Stimulated activated CD4-positive, alpha-beta T cell treated with anti-CD3 and anti-CD28 coated beads, Interleukin-12 subunit alpha, Interleukin-12 subunit beta, amount 100 ng/mL, for 4 hours (primary cell): Measurements from ENCODE around the gene LRRIQ1.
"Not testable (repeated sequence)": the region's sequence is repeated elsewhere in the genome, so short reads cannot be mapped to it uniquely, and the experiment has no call there.

Experiments
- DNase-seq: peaks from one replicate; pipeline ENCODE4 v3.0.0-alpha.2; 2020

LRRIQ1 gene, protein sequence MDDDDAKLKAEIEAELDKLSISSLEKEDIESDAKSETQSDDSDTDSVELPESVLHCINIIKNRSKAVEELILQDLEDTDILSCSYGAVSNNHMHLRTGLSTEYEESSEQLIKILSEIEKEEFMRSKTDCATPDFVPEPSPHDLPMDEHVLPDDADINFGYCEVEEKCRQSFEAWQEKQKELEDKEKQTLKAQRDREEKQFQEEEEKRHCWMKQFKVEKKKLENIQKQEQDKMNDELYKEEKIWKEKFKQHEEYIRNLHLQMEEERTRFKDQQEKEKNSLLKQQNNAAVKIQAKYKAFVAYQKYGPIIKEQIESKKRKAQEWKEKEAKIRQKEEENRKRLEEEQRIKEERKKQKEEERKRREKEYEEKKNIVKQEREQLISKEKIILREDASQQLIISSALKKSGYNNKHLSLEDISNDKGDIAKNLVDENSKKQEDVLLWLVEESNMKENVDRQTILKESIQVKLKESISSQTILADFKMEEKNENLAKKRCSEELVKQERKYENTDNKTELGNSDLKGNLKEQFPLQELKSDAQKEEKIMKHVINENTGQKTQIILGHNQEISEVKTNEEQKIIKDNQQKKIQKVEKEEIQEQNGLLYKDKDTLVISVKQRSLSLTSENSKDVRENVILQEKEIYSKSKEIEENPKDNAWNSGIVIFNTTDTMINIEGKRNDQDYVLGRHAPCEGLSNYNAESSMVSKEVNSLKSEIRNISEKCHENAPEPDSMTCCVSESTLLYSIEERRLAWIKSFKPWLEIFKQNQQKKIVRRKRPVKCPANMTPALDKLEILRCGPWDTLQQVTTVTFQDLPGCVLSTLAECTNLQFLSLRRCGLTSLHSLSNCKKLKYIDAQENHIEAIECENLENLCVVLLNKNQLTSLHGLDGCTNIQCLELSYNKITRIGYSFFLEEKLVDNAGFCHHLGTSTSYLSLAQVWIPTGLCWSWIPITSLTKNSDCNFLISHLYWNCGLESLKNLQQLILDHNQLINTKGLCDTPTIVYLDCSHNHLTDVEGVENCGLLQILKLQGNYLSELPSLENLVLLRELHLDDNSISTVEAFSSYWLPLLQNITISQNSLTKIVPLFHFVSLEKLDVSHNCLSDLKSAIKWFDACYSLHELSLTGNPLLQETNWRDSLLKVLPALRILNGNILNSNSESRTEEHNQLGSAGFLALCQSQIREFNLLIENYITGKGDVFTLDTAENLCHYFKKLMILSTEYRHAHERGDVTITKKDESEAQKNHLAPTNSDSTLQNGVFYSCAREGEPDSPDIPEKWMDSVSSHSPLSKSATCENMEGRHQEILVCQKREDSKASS (N-terminal part only)

GRCh38 chr12:85036234-85036707 is at the start of gene LRRIQ1, which contains the start of gene TSPAN19:
Gene LRRIQ1, plus strand, starts transcription at chr12:85036351. Its CDS starts 1,826 bp downstream, at chr12:85038177.
Gene TSPAN19, minus strand, starts transcription at chr12:85036277. Its CDS starts 6,331 bp downstream, at chr12:85029946.
- no peak for DNase-seq

DNA sequence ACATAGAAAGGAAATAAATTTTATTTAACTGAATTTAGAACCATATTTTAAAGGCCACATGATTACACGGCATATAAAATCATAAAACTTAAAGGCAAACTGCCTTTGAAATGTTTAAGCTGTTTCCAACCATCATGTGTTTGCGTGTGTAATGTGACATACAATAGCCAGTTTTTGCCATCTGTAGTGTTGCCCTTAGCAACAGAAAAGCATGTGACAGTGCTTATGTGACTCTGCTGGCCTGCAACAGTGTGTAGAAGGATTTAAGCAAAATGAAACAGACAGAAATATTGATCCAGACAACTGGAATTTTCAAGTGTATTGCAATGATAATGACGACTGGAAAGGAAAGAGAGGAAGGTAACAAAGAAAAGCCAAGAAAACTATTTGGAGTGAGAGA is 49.6 kb upstream of the LRRIQ1 start:
- DNase-seq: no peak

- DNase-seq: no peak
These were observed 41.7 kb upstream of the LRRIQ1 start for GRCh38 chr12:84994426-84994825.

- DNase-seq: no peak
These were observed 40.5 kb upstream of the LRRIQ1 start for GRCh38 chr12:84995641-84996040.

DNA sequence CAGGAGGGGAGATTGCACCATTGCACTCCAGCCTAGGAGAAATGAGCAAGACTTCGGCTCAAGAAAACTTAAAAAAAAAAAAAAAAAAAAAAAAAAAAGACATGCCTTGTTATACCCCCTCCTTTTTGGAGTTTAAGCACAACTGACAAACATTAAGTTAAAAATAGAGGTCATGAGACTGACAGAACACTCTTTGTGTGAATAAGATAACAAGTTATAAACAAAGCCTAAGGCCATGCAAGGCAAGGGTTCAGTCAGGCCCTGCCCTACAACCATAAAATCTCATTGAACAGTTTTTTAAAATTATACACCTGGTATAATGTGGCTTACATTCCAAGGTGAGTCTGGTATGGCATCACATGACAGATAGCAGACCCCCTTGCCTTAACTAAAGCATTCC is 39.4 kb upstream of the LRRIQ1 start:
- DNase-seq: no peak

GRCh38 chr12:84998341-84998740 is 37.8 kb upstream of the LRRIQ1 start:
- DNase-seq: no peak

GRCh38 chr12:85000729-85001128 is 35.4 kb upstream of the LRRIQ1 start:
- DNase-seq: no peak

DNA sequence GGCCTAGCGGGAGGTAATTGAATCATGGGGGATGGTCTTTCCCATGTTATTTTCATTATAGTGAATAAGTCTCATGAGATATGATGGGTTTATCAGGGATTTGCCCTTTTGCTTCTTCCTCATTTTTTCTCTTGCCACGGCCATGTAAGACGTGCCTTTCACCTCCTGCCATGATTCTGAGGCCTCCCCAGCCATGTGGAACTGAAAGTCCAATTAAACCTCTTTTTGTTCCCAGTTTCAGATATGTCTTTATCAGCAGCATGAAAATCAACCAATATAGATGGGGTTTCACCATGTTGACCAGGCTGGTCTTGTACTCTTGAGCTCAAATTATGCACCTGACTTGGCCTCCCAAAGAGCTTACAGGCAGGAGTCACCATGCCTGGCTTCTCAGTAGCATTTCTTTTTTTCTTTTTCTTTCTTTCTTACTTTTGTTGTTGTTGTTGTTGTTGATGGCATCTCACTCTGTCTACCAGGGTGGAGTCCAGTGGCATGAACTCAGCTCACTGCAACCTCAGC is 33.3 kb upstream of the LRRIQ1 start:
- DNase-seq: no peak

DNA sequence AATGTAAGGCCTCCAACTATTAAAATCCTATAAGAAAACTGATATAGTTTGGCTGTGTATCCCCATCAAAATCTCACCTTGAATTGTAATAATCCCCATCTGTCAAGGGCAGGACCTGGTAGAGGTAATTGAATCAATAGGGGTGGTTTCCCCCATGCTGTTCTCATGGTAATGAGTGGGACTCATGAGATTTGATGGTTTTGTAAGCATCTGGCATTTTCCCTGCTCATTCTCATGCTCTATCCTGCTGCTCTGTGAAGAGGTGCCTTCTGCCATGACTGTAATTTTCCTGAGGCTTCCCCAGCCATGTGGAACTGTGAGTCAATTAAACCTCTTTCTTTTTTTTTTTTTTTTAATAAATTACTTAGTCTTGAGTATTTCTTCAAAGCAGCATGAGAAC is 31.9 kb upstream of the LRRIQ1 start:
- no peak for DNase-seq

GRCh38 chr12:85005047-85005446 is 31.1 kb upstream of the LRRIQ1 start:
- not testable (repeated sequence) for DNase-seq

DNA sequence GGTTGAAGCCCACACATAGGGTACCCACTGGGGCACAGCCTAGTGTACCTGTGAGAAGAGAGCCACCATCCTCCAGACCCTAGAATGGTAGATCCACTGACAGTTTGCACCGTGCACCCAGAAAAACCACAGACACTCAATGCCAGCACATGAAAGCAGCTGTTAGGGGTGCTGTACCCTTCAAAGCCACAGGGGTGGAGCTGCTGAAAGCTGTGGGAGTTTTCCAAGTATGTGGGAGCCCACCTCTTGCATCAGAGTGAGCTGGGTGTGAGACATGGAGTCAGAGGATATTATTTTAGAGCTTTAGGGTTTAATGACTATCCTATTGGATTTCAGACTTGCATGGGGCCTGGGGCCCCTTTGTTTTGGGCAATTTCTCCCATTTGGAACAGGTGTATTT is 30.5 kb upstream of the LRRIQ1 start:
- DNase-seq: no peak

GRCh38 chr12:85006206-85006605 is 29.9 kb upstream of the LRRIQ1 start:
- no peak for DNase-seq

- no peak for DNase-seq
These were observed 28.3 kb upstream of the LRRIQ1 start for GRCh38 chr12:85007836-85008235.

- DNase-seq: no peak
These were observed 19.7 kb upstream of the LRRIQ1 start for GRCh38 chr12:85016413-85016812.

GRCh38 chr12:85017133-85017532 is 19.0 kb upstream of the LRRIQ1 start:
- no peak for DNase-seq

GRCh38 chr12:85017618-85018017 is 18.5 kb upstream of the LRRIQ1 start:
- DNase-seq: no peak

DNA sequence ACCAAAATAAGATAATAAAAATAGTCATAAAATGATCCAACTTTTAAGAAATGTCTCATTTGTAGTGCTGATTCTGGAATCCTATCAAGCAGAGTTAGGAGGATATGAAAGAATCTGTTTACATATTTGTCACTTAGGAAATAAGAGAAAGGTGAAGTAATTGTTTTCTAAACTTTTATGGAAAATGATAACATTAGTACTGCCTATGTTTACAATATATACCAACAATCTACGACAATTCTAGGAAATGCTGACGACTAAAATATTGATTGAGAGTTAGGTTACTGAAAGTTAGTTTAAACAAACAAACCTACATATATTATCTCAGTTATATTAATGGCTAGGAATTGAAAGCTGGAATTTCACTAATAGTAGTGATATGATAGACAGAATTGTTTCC is 18.1 kb upstream of the LRRIQ1 start:
- DNase-seq: no peak

DNA sequence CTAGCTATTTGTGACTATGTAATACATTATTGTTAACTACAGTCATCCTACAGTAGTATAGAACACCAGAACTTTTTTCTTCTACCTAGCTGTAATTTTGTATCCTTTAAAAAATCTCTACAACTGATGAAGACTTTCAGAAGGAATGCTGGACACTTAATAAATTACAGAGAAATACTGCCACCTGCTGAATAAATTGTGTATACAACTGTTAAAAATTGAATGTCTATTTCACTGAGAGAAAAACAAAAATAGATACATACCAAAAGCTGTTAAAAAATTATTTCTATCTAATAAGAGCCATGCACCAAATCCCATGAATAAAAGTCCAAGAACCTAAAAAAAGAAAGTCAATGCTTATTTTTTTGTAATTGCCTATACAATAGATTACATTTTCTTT is 6.7 kb upstream of the LRRIQ1 start:
- no peak for DNase-seq

GRCh38 chr12:85036733-85037132 is 582 bp downstream of the LRRIQ1 start:
- no peak for DNase-seq

- no peak for DNase-seq
These were observed 5.2 kb downstream of the LRRIQ1 start for GRCh38 chr12:85041395-85041794.

DNA sequence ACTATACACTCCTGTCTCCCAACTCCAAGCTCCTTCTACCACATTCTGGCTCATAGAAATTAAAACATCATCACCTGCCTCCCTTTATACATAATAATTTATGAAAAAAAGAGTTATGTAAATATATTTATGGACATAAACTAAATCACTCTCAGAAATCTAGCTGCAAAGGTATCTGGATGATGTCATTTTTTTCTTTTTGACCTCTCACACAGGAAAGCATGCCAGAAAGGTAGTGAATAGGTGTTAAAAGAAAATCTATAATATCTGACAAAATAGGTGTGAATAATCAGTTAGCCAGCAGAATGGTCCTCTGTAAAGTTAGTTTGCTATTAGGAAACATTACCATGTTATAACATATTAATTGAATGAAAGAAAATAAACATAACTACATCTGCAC is 7.7 kb downstream of the LRRIQ1 start:
- DNase-seq: no peak

DNA sequence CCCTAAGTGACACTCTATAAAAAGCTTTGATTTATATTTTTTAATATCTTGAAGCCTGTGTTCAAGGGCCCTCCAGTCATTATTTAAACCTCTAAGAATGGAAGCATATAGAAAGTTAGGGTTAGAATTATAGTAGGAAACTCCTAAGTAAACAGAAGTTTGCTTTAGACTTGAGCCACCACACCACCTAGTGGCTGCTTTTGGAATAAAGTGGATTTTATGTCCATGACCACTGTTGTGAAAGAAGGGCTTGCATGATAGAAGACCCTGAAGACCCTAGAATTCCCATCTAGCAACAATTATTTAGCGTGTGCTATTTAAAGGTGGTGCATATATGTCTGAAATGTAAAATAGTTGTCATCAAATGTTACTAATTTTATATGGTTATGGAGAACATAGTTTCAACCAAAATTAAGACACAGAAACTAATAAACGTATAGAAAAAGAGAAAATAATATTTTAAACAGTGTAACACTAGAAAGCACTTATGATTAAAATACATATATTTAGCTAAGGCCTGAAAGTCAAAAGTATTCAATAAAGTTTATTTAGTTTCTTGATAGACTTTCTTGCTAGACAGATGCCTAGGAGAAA is 21.3 kb downstream of the LRRIQ1 start:
- no peak for DNase-seq
